VCaP (cell line): Measurements from ENCODE around the gene DYNLT2.

Experiments used
- H3K27ac ChIP-seq: fragments of 450-650 bp; 2 replicates; pipeline ENCODE4 v1.5.1; 2017
- CTCF ChIP-seq: fragments of 450-650 bp; conservative IDR thresholded peaks from 2 replicates; pipeline ENCODE4 v1.5.1; 2017; ENCODE audit warnings: mild to moderate bottlenecking, moderate library complexity

The DYNLT2 gene

GRCh38 chr6:169692516-169692915, 58.9 kb downstream of the DYNLT2 start:
- no peak overlapping the region for H3K27ac ChIP-seq
- no peak for TF ChIP-seq CTCF

GRCh38 chr6:169691260-169691659, 60.1 kb downstream of the DYNLT2 start:
- H3K27ac ChIP-seq = no peak overlapping the region
- no peak for TF ChIP-seq CTCF
